GM12865 (cell line): ENCODE data around the gene FOXP1.

Source experiments
- DNase-seq: peaks from one replicate; pipeline ENCODE4 v3.0.0; 2010; ENCODE audit warnings: low read depth
- H3K4me3 ChIP-seq: 2 replicates; pipeline ENCODE4 v1.5.1; 2011; ENCODE audit warnings: mild to moderate bottlenecking, low read depth, low read length, control low read depth
- CTCF ChIP-seq: IDR thresholded peaks from 2 replicates; pipeline ENCODE4 v1.5.1; 2011; ENCODE audit warnings: low read length, control low read depth, low read depth, inconsistent platforms; ENCODE audit not compliant: insufficient read depth; ENCODE audit errors: missing control alignments

Gene FOXP1

GRCh38 chr3:71039332-71039731 lies 544.2 kb downstream of the FOXP1 start:
- peak; percentile 14 for DNase-seq
- no peak for TF ChIP-seq CTCF
- H3K4me3 ChIP-seq, result no peak overlapping the region

GRCh38 chr3:71037775-71038174 lies 545.8 kb downstream of the FOXP1 start:
- TF ChIP-seq CTCF, result no peak
- DNase-seq, result no peak
- H3K4me3 ChIP-seq, result no peak overlapping the region

GRCh38 chr3:71035886-71036285 lies 547.6 kb downstream of the FOXP1 start:
- no peak for DNase-seq
- TF ChIP-seq CTCF, result no peak
- no peak overlapping the region for H3K4me3 ChIP-seq

GRCh38 chr3:71035314-71035713 lies 548.2 kb downstream of the FOXP1 start:
- H3K4me3 ChIP-seq, result no peak overlapping the region
- TF ChIP-seq CTCF, result no peak
- no peak for DNase-seq

GRCh38 chr3:71033681-71034220 lies 549.8 kb downstream of the FOXP1 start:
- no peak for DNase-seq
- H3K4me3 ChIP-seq, result no peak overlapping the region
- no peak for TF ChIP-seq CTCF

- peak; percentile 28 for DNase-seq
- TF ChIP-seq CTCF, result no peak
- H3K4me3 ChIP-seq, result no peak overlapping the region
These were observed 551.5 kb downstream of the FOXP1 start for GRCh38 chr3:71031914-71032521.

- H3K4me3 ChIP-seq, result no peak overlapping the region
- no peak for DNase-seq
- TF ChIP-seq CTCF, result no peak
These were observed 552.3 kb downstream of the FOXP1 start for GRCh38 chr3:71031181-71031580.
